SKM-1 treated with dmso at 0.1 percent for 144 hours (cell line): ENCODE results near the gene BCL2.
A peak's percentile ranks its signal among the peaks of the same experiment; 100 is the strongest.

Experiments
- DNase-seq: peaks from one replicate; lab custom pipeline; 2025; ENCODE audit not compliant: unreplicated experiment; lab: John Stamatoyannopoulos, UW

The BCL2 gene

GRCh38 chr18:63098018-63098981, 221.3 kb downstream of the BCL2 start:
- peak; percentile 63 for DNase-seq

GRCh38 chr18:63097178-63097577, 222.4 kb downstream of the BCL2 start:
- no peak for DNase-seq

GRCh38 chr18:63096327-63096874, 223.2 kb downstream of the BCL2 start:
- DNase-seq: no peak

- no peak for DNase-seq
These were observed 223.8 kb downstream of the BCL2 start for GRCh38 chr18:63095768-63096167.

- DNase-seq: no peak
These were observed 227.8 kb downstream of the BCL2 start for GRCh38 chr18:63091671-63092364.

- no peak for DNase-seq
These were observed 229.2 kb downstream of the BCL2 start for GRCh38 chr18:63090334-63090733.

GRCh38 chr18:63089041-63089440, 230.5 kb downstream of the BCL2 start:
- no peak for DNase-seq

GRCh38 chr18:63088262-63088661, 231.3 kb downstream of the BCL2 start:
- DNase-seq: no peak

GRCh38 chr18:63087421-63088230, 231.9 kb downstream of the BCL2 start:
- no peak for DNase-seq

- DNase-seq: no peak
These were observed 234.0 kb downstream of the BCL2 start for GRCh38 chr18:63085611-63086010.

- DNase-seq: no peak
These were observed 235.3 kb downstream of the BCL2 start for GRCh38 chr18:63084219-63084618.

- DNase-seq: no peak
These were observed 236.0 kb downstream of the BCL2 start for GRCh38 chr18:63083555-63083954.

GRCh38 chr18:63083020-63083531, 236.5 kb downstream of the BCL2 start:
- DNase-seq: no peak

GRCh38 chr18:63082366-63083019, 237.1 kb downstream of the BCL2 start:
- no peak for DNase-seq

- DNase-seq: peak; percentile 64
These were observed 240.5 kb downstream of the BCL2 start for GRCh38 chr18:63079114-63079513.

- DNase-seq: peak; percentile 28
These were observed 241.1 kb downstream of the BCL2 start for GRCh38 chr18:63078471-63078870.

GRCh38 chr18:63074981-63075404, 244.6 kb downstream of the BCL2 start:
- DNase-seq: no peak

GRCh38 chr18:63073481-63073880, 246.1 kb downstream of the BCL2 start:
- no peak for DNase-seq
